ENCODE data around the gene GTF2F2.
"Not testable (repeated sequence)": the region's sequence is repeated elsewhere in the genome, so short reads cannot be mapped to it uniquely, and the experiment has no call there.

GTF2F2 gene

GRCh38 chr13:45296259-45296658 lies 175.9 kb downstream of the GTF2F2 start:
- TF ChIP-seq ZNF274 (IDR thresholded peaks at IDR 0.05; ENCODE audit: low read depth, low read length), result no peak
- no peak overlapping the region for H3K4me3 ChIP-seq (ENCODE audit: low read length)

GRCh38 chr13:45297456-45298205 lies 177.3 kb downstream of the GTF2F2 start:
- no peak for TF ChIP-seq ZNF274 (IDR thresholded peaks at IDR 0.05; ENCODE audit: low read depth, low read length)

DNA sequence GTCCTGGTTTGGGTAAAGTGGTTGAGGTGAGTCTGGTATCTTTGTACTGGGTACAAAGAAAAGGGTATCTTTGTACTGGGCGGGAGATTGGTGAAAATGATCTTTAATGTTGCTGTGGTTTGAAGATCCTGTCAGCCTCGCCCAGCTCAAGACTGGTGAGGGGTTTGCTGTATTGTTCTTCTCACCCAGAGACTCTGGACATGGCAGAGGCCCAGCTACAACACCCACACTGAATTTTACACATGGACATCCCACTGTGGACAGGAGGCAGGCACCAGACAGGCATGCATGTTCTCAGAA lies 177.8 kb downstream of the GTF2F2 start:
- TF ChIP-seq ZNF274 (IDR thresholded peaks at IDR 0.05; ENCODE audit: low read depth, low read length), result no peak
- no peak overlapping the region for H3K4me3 ChIP-seq (ENCODE audit: low read length)

More at GRCh38 chr13:45297456-45298205, 177.3 kb downstream of the GTF2F2 start:
- H3K4me3 ChIP-seq (ENCODE audit: low read length), result no peak overlapping the region

GRCh38 chr13:45298550-45298949 lies 178.2 kb downstream of the GTF2F2 start:
- H3K4me3 ChIP-seq (ENCODE audit: low read length), result not testable (repeated sequence)

GRCh38 chr13:45299194-45299593 lies 178.9 kb downstream of the GTF2F2 start:
- no peak for TF ChIP-seq ZNF274 (IDR thresholded peaks at IDR 0.05; ENCODE audit: low read depth, low read length)
- H3K4me3 ChIP-seq (ENCODE audit: low read length), result no peak overlapping the region

DNA sequence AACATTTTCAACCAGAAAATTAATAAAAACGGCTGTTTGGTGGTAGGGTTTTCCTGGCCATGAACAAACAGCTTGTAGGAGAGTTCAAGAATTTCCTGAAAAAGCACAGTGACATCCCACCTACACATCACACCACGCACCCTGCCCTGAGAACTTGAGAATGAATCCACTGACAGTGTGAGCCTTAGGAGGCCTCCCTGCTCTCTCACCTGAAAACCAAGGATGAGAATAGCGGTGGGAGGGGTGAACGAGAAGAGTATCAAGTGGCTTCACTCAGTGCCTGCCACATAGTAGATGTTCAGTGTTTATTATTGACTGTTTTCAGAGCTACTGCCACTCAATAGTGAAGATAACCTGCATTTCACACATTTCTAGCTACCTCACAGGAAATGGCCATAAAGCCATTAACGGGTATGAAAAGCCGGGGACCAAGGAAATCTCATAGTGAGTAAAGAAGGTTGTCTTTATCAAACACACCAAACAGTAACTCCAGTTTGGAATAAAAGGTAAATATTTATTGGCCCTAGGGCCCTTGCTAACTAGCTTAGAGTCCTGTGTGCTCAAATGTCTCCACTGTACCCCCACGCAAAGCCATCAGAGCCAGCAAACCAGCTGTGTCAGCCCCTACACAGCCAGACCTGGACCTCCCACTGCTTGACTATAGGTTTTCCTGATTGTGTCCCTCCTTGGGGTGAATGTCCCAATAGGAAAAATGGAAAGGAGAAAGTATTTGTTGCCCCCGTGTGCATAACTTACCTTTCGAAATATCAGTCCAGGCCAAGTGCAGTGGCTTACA lies 180.1 kb downstream of the GTF2F2 start:
- TF ChIP-seq ZNF274 (IDR thresholded peaks at IDR 0.05; ENCODE audit: low read depth, low read length), result no peak
- no peak overlapping the region for H3K4me3 ChIP-seq (ENCODE audit: low read length)

GRCh38 chr13:45301263-45301662 lies 181.0 kb downstream of the GTF2F2 start:
- no peak overlapping the region for H3K4me3 ChIP-seq (ENCODE audit: low read length)
- no peak for TF ChIP-seq ZNF274 (IDR thresholded peaks at IDR 0.05; ENCODE audit: low read depth, low read length)

DNA sequence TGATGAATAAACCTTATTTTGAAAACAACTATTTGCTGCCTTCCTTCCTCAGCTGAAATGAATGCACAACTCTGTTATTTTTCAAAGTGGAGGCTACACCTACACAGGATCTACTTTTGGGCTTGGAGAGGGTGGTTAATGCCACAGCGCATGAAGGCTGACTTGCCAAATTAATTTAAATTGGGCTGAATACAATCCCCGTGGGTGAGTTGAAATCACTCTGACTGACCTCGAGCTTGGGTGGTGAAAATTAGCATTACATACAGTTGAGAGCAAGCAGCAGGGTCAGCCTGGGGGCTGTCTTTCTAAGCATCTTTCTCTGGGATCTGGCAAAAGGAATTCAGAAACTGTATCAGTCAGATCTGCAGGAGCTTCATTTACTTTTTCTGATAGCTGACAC lies 182.2 kb downstream of the GTF2F2 start:
- no peak for TF ChIP-seq ZNF274 (IDR thresholded peaks at IDR 0.05; ENCODE audit: low read depth, low read length)
- no peak overlapping the region for H3K4me3 ChIP-seq (ENCODE audit: low read length)

DNA sequence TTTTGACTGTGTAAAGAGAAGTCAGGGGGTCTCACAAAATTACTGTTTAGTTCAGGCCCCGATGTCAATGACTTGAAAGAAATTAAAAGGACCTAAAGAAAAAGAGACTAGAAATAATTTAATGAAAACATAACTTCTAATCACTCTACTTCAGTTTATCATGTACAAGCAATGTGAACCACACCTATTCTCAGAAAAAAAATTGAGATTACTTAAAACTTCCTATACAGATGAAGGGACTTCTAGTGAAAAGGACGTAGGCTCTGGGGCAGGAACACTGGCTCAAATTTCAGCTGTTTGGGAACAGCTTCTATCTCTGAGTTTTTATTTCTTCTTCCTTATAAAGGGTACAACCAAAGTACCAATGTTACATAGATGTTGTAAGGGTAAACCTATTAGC lies 182.7 kb downstream of the GTF2F2 start:
- H3K4me3 ChIP-seq (ENCODE audit: low read length), result no peak overlapping the region
- no peak for TF ChIP-seq ZNF274 (IDR thresholded peaks at IDR 0.05; ENCODE audit: low read depth, low read length)

- TF ChIP-seq ZNF274 (IDR thresholded peaks at IDR 0.05; ENCODE audit: low read depth, low read length), result no peak
- H3K4me3 ChIP-seq (ENCODE audit: low read length), result no peak overlapping the region
Observed at GRCh38 chr13:45303866-45304265, 183.6 kb downstream of the GTF2F2 start.

DNA sequence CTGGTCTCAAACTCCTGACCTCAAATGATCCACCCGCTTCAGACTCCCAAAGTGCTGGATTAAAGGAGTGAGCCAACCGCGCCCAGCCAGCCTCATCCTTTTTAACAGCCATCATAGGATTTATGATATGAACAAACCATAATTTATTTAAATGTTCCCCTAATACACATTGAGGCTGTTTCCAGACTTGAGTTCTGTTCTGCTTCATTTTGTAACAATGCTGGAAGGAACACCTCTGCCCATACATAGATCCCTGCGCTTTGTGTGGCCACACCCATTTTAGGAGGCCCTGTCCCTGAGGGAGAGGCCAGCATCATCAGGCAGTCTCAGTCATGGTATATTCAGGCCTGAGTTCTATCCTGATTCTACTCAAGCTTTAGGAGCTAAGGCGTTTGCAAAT lies 184.8 kb downstream of the GTF2F2 start:
- no peak overlapping the region for H3K4me3 ChIP-seq (ENCODE audit: low read length)
- TF ChIP-seq ZNF274 (IDR thresholded peaks at IDR 0.05; ENCODE audit: low read depth, low read length), result no peak

DNA sequence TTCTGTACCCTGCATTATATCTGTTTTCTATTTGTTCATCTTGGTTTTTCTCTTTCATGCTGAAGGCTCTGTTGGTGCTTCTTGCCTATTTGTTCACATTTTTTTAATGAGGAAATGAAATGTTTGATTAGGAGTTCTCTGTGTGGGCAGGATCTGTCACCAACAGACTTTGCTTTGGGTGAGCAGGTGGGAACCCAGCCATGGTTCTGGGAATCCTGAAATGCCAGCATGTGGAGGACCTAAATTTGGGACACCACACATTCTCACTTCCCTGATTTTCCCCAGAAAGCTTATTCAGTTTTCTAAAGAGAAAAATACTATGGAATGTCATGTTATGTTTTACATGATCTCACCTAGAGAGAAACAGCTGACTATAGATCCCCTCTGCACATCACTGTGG lies 186.7 kb downstream of the GTF2F2 start:
- H3K4me3 ChIP-seq (ENCODE audit: low read length), result no peak overlapping the region
- no peak for TF ChIP-seq ZNF274 (IDR thresholded peaks at IDR 0.05; ENCODE audit: low read depth, low read length)

DNA sequence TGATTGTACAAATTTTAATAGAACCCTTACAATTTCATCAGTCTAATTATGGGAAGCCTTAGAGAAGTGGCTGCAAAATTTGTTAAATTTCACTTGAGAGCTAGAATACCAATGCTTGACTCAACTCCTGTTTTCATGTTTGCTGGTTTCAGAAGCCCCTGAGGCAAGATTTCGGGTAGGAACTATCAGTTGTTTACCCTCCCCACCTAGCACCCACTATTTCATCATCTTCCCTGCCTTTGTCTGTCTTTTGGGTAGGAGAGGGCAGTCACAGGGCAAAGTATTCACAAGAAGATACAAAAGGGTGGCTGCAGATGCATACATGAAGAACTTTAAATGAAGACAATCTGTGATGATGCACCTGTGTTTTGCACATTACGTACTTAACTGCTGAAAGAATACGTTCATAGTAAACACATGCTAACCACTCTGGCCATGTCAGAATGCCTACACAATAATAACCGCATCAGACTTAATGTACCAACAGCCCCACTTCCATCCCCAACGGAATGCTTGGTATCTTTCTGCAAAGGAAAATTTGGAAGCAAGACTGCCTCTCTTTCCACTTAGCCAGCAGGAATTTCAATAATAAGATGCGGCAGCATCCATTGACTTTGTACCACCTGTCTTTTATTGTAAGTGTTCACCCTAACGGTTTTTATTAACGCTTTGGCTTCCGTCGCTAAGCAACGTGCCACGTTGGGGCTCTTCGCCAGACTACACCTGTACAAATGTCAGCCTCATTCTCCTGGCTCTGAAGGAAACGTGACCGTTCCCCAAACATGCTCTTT lies 190.2 kb downstream of the GTF2F2 start:
- peak overlapping the region; percentile 56; the same call in 1 of the 2 replicates for H3K4me3 ChIP-seq (ENCODE audit: low read length)
- TF ChIP-seq ZNF274 (IDR thresholded peaks at IDR 0.05; ENCODE audit: low read depth, low read length), result no peak

- TF ChIP-seq ZNF274 (IDR thresholded peaks at IDR 0.05; ENCODE audit: low read depth, low read length), result no peak
- H3K4me3 ChIP-seq (ENCODE audit: low read length), result no peak overlapping the region
Observed at GRCh38 chr13:45314822-45315221, 194.5 kb downstream of the GTF2F2 start.

All from GM08714 (cell line).